Kidney (tissue), 14 donors: ENCODE data around the gene ZNF2. TPM values are rescaled to one million over a fixed set of nuclear protein-coding genes. Genes with fewer than 3 reads are reported as not detected.

Experiments used
- DNase-seq, 5 donors: peaks; one replicate each; pipeline ENCODE4 v3.0.0-alpha.2; 2013 to 2020
- FAIRE-seq: peaks from 2 replicates; lab custom pipeline; 2012; peaks lifted over from hg19 to GRCh38; lab: Jason Lieb, UNC
- H3K27ac ChIP-seq, 2 donors: one replicate each; pipeline ENCODE4 v1.7.0; 2013; ENCODE audit warnings: low read depth in 2 of 2, low read length in 2 of 2, inconsistent platforms in 1 of 2
- H3K27me3 ChIP-seq: one replicate; pipeline ENCODE4 v1.7.1; 2013; ENCODE audit warnings: low read length, inconsistent platforms; ENCODE audit not compliant: control insufficient read depth, insufficient read depth
- H3K36me3 ChIP-seq, 3 donors: one replicate each; pipeline versions ENCODE4 v1.7.0 to v1.7.1; 2013; ENCODE audit warnings: low read length in 3 of 3, control low read depth in 1 of 3, inconsistent platforms in 1 of 3; ENCODE audit not compliant: insufficient read depth in 3 of 3, control insufficient read depth in 2 of 3
- H3K4me1 ChIP-seq, 3 donors: one replicate each; pipeline versions ENCODE4 v1.7.0 to v1.7.1; 2013; ENCODE audit warnings: low read length in 3 of 3, inconsistent platforms in 1 of 3, low read depth in 1 of 3; ENCODE audit not compliant: control insufficient read depth in 2 of 3, insufficient read depth in 2 of 3
- H3K4me3 ChIP-seq, 3 donors: one replicate each; pipeline versions ENCODE4 v1.7.0 to v1.8.1; 2013; ENCODE audit warnings: low read length in 3 of 3, control low read depth in 1 of 3, inconsistent platforms in 1 of 3
- H3K9ac ChIP-seq, 3 donors: one replicate each; pipeline versions ENCODE4 v1.7.0 to v1.7.1; 2013; ENCODE audit warnings: low read length in 3 of 3, control low read depth in 1 of 3, inconsistent platforms in 1 of 3
- H3K9me3 ChIP-seq, 3 donors: one replicate each; pipeline versions ENCODE4 v1.7.0 to v1.7.1; 2013; ENCODE audit warnings: low read length in 3 of 3, control low read depth in 1 of 3, inconsistent platforms in 1 of 3; ENCODE audit not compliant: control insufficient read depth in 2 of 3, insufficient read depth in 1 of 3
- intact Hi-C: fragments of 100-400 bp; cut with DNase I; formaldehyde crosslinking; loops from one replicate; pipeline ENCODE4 v1.11.1; 2022
- polyA plus RNA-seq: library from polyadenylated mRNA; stranded (reverse); fragments of 350-450 nt; fragmentation: Illumina TruSeq; extraction: RNeasy Lipid Tissue Mini Kit (QIAGEN cat#74804); gene quantifications from one replicate; pipeline ENCODE4 v1.2.3, GENCODE V29; 2014; ENCODE audit warnings: low read depth, low replicate concordance; ENCODE audit not compliant: insufficient read depth
- total RNA-seq: library from RNA; stranded (reverse); fragmentation: NEBNext Ultra II Directional; extraction: Animal tissue kit (Norgen Biotek cat#: 25700); gene quantifications from one replicate; pipeline ENCODE4 v1.2.1, GENCODE V29; 2021
- TF ChIP-seq, protein P1 (sequence below): IDR thresholded peaks from 3 replicates; pipeline ENCODE4 v1.5.1; 2012; ENCODE audit warnings: mild to moderate bottlenecking, moderate library complexity, borderline replicate concordance; ENCODE audit not compliant: insufficient read depth; ENCODE audit errors: extremely low read depth
- donor health status: control.
- donor health status: control.
- donor health status: control.
- donor health status: control.
- donor health status: control.
- donor health status: DM: yes; HTN: yes; CAD: no.
- donor health status: Normal renal cell carcinoma (clear cell type).

Gene ZNF2
- total and polyA plus RNA-seq, 2 donors from 2014 or later = 2.5 to 5.2 TPM

DNA sequence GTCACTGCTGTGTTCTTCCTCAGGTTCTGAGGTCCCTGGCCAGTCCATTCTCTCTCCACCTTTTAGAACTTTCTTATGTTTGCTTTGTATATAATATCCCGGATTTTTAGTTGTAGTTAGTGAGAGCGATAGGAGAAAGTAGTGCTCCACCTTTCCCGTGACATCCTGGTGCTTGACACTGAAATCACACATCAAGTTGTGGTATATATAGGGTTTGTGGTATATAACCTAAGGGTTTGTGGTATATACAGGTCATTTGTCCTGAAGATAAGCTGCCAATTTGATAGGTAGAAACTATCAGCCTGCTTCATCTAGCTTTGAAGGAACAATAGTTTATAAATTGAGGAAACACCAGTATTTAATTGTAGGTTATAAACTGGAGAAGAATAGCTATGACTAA, 54.8 kb downstream of the ZNF2 start:
- DNase-seq (no peak), FAIRE-seq (no peak)
- intact Hi-C loops = no loop called here
- no peak overlapping the region for H3K9ac ChIP-seq
- TF ChIP-seq, protein P1, sequence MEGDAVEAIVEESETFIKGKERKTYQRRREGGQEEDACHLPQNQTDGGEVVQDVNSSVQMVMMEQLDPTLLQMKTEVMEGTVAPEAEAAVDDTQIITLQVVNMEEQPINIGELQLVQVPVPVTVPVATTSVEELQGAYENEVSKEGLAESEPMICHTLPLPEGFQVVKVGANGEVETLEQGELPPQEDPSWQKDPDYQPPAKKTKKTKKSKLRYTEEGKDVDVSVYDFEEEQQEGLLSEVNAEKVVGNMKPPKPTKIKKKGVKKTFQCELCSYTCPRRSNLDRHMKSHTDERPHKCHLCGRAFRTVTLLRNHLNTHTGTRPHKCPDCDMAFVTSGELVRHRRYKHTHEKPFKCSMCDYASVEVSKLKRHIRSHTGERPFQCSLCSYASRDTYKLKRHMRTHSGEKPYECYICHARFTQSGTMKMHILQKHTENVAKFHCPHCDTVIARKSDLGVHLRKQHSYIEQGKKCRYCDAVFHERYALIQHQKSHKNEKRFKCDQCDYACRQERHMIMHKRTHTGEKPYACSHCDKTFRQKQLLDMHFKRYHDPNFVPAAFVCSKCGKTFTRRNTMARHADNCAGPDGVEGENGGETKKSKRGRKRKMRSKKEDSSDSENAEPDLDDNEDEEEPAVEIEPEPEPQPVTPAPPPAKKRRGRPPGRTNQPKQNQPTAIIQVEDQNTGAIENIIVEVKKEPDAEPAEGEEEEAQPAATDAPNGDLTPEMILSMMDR = no peak
- no peak overlapping the region for H3K4me3 ChIP-seq
- peaks cover 0 to 87% (median 26%) of the 10 kb centered on the region in 3 donors for H3K9me3 ChIP-seq
- H3K27ac ChIP-seq = no peak overlapping the region
- no peaks in the 10 kb centered on the region for H3K4me1 ChIP-seq
- no peaks in the 10 kb centered on the region for H3K27me3 ChIP-seq
- H3K36me3 ChIP-seq = peaks cover 0 to 7% (median 0%) of the 10 kb centered on the region in 3 donors

DNA sequence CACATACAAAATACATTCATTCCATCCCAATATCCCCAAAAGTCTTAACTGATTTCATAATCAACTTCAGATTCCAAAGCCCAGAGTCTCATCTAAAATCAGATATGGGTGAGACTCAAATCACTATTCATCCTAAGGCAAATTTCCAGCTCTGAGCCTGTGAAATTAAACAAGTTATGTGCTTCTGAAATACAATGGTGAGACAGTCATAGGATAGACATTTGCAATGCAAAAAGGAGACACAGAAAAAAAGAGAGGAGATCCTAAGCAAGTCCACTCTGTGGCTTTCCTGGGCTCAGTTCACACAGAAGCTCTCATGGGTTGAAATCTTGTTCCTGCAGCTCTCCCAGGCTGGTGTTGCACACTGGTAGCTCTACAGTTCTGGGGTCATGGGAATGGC, 60.0 kb downstream of the ZNF2 start:
- no peak overlapping the region for H3K9ac ChIP-seq
- H3K36me3 ChIP-seq = no peaks in the 10 kb centered on the region
- H3K4me1 ChIP-seq = no peaks in the 10 kb centered on the region
- no peak overlapping the region for H3K4me3 ChIP-seq
- DNase-seq (no peak), FAIRE-seq (no peak)
- intact Hi-C loops = no loop called here
- TF ChIP-seq, protein P1 = no peak
- H3K27me3 ChIP-seq = no peaks in the 10 kb centered on the region
- no peak overlapping the region for H3K27ac ChIP-seq
- peaks cover 0 to 39% (median 4%) of the 10 kb centered on the region in 3 donors for H3K9me3 ChIP-seq

- intact Hi-C loops = no loop called here
- H3K4me1 ChIP-seq = no peaks in the 10 kb centered on the region
- DNase-seq = peak in 4 of 5 donors; percentile 80 to 83 (median 81)
- H3K27ac ChIP-seq = no peak overlapping the region
- no peaks in the 10 kb centered on the region for H3K27me3 ChIP-seq
- no peaks in the 10 kb centered on the region for H3K36me3 ChIP-seq
- H3K9ac ChIP-seq = no peak overlapping the region
- TF ChIP-seq, protein P1 = peak; percentile 66
- H3K9me3 ChIP-seq = no peaks in the 10 kb centered on the region
- no peak overlapping the region for H3K4me3 ChIP-seq
- no peak for FAIRE-seq
Observed at GRCh38 chr2:95231723-95232122, 66.1 kb downstream of the ZNF2 start.

GRCh38 chr2:95232232-95232631, 66.6 kb downstream of the ZNF2 start:
- no peaks in the 10 kb centered on the region for H3K27me3 ChIP-seq
- H3K27ac ChIP-seq = no peak overlapping the region
- H3K9ac ChIP-seq = no peak overlapping the region
- DNase-seq (no peak), FAIRE-seq (no peak)
- TF ChIP-seq, protein P1 = no peak
- H3K4me3 ChIP-seq = no peak overlapping the region
- no peaks in the 10 kb centered on the region for H3K9me3 ChIP-seq
- H3K4me1 ChIP-seq = no peaks in the 10 kb centered on the region
- intact Hi-C loops = no loop called here
- no peaks in the 10 kb centered on the region for H3K36me3 ChIP-seq
